HepG2 (cell line): ENCODE results near the gene PRKCD. TPM values are rescaled to one million over a fixed set of nuclear protein-coding genes. Genes with fewer than 3 reads are reported as not detected.

ENCODE experiments used
- ATAC-seq: fragments of 200-7000 bp; cut with Tn5 transposase; 3 replicates; pipeline ENCODE4 v1.9.1; 2020; ENCODE audit warnings: mild to moderate bottlenecking, moderate library complexity
- BruUV-seq: library from RNA; stranded (reverse); fragments of 400-500 nt; replicated peaks from 2 replicates; lab custom pipeline; 2021; lab: Mats Ljungman, UMichigan
- CTCF ChIA-PET: fragments of 300-600 bp; formaldehyde crosslinking; extraction: SDS; loops from one replicate; lab custom pipeline; 2021; ENCODE audit warnings: low total read pairs, inconsistent platforms, low intra/inter-chr PET ratio; lab: Yijun Ruan, JAX
- POLR2A ChIA-PET: fragments of 350-600 bp; sonication (Branson Sonifier 250); formaldehyde crosslinking; loops from one replicate; lab custom pipeline; 2020; ENCODE audit warnings: antibody characterized with exemption, inconsistent platforms; lab: Yijun Ruan, JAX
- DNase-seq: peaks from one replicate; pipeline ENCODE4 v3.0.0-alpha.2; 2015; ENCODE audit warnings: low spot score
- FAIRE-seq: peaks from 3 replicates; lab custom pipeline; 2011; peaks lifted over from hg19 to GRCh38; lab: Jason Lieb, UNC
- H2AFZ ChIP-seq: one replicate; pipeline ENCODE4 v1.6.1; 2011; ENCODE audit warnings: low read length, inconsistent platforms
- H3K27ac ChIP-seq: fragments of 300-600 bp; 3 replicates; pipeline ENCODE4 v1.8.0; 2011; ENCODE audit warnings: mixed run types, mild to moderate bottlenecking, mixed read lengths, low read length, inconsistent platforms; ENCODE audit not compliant: insufficient read depth; ENCODE audit errors: extremely low read length
- H3K27me3 ChIP-seq, 2 experiments: fragments of 200-600 bp in 1 of 2; 2 replicates in 1 of 2; 3 replicates in 1 of 2; pipeline versions ENCODE4 v1.6.0 to v1.8.0; 2011; ENCODE audit warnings: low read length in 2 of 2, mild to moderate bottlenecking in 2 of 2, moderate library complexity in 2 of 2, inconsistent platforms in 1 of 2; ENCODE audit not compliant: insufficient read depth in 2 of 2, control insufficient read depth in 1 of 2
- H3K36me3 ChIP-seq, 2 experiments: fragments of 200-600 bp in 1 of 2; replicated peaks in 1 of 2; 2 replicates in 1 of 2; 3 replicates in 1 of 2; pipeline versions ENCODE4 v1.5.1 to v1.8.0; 2011; ENCODE audit warnings: low read length in 2 of 2, inconsistent platforms in 1 of 2; ENCODE audit not compliant: insufficient read depth in 2 of 2, control insufficient read depth in 1 of 2
- H3K4me1 ChIP-seq: 2 replicates; pipeline ENCODE4 v1.5.1; 2012; ENCODE audit warnings: low read length, inconsistent platforms; ENCODE audit not compliant: insufficient read depth
- H3K4me2 ChIP-seq: 2 replicates; pipeline ENCODE4 v1.6.0; 2011; ENCODE audit warnings: low read depth, low read length, inconsistent platforms
- H3K4me3 ChIP-seq, 3 experiments: fragments of 200-600 bp in 1 of 3; sonication (generic), shearing (Covaris generic) in 1 of 3; replicated peaks in 1 of 3; 2 replicates each; pipeline ENCODE4 v1.5.1; 2011 to 2016; ENCODE audit warnings: low read length in 3 of 3, inconsistent platforms in 2 of 3, low read depth in 2 of 3, mild to moderate bottlenecking in 2 of 3, control low read depth in 1 of 3, mixed read lengths in 1 of 3; ENCODE audit not compliant: insufficient read depth in 1 of 3
- H3K79me2 ChIP-seq: one replicate; pipeline ENCODE4 v1.6.1; 2011; ENCODE audit warnings: low read length, inconsistent platforms; ENCODE audit not compliant: insufficient read depth
- H3K9ac ChIP-seq: 2 replicates; pipeline ENCODE4 v1.6.0; 2011; ENCODE audit warnings: mild to moderate bottlenecking, low read depth, low read length, inconsistent platforms; ENCODE audit not compliant: insufficient read depth
- H3K9me3 ChIP-seq: 2 replicates; pipeline ENCODE4 v1.5.1; 2012; ENCODE audit warnings: mild to moderate bottlenecking, low read length
- H4K20me1 ChIP-seq: 2 replicates; pipeline ENCODE4 v1.6.0; 2011; ENCODE audit warnings: inconsistent platforms, mild to moderate bottlenecking, low read length, moderate library complexity; ENCODE audit not compliant: insufficient read depth
- AGO2 ChIP-seq: fragments of 200-400 bp; formaldehyde crosslinking; optimal IDR thresholded peaks from 2 replicates; pipeline ENCODE3; 2017; ENCODE audit warnings: mild to moderate bottlenecking, low read depth, low read length, moderate library complexity
- CENPX ChIP-seq: sonication (generic); formaldehyde crosslinking; IDR thresholded peaks from 2 replicates; pipeline ENCODE4 v1.9.0; 2021; ENCODE audit warnings: mild to moderate bottlenecking, missing genetic modification reagents, moderate library complexity
- ELF3 ChIP-seq: IDR thresholded peaks from 2 replicates; pipeline ENCODE4 v1.6.1; 2016; ENCODE audit warnings: missing genetic modification reagents, missing compliant biosample characterization
- ESRRA ChIP-seq: sonication (generic); formaldehyde crosslinking; IDR thresholded peaks from 2 replicates; pipeline ENCODE4 v1.5.1; 2020; ENCODE audit warnings: mild to moderate bottlenecking, low read depth, missing genetic modification reagents
- EZH2 ChIP-seq: conservative IDR thresholded peaks from 2 replicates; pipeline ENCODE4 v1.6.1; 2012; ENCODE audit warnings: mild to moderate bottlenecking, low read depth, low read length, moderate library complexity
- GLMP ChIP-seq: sonication (generic); formaldehyde crosslinking; IDR thresholded peaks from 2 replicates; pipeline ENCODE4 v1.9.0; 2021; ENCODE audit warnings: missing genetic modification reagents, mild to moderate bottlenecking, borderline replicate concordance
- GRHL1 ChIP-seq: sonication (generic); formaldehyde crosslinking; conservative IDR thresholded peaks from 2 replicates; pipeline ENCODE4 v1.8.0; 2022; ENCODE audit warnings: missing genetic modification reagents
- HDAC1 ChIP-seq: sonication (generic); formaldehyde crosslinking; IDR thresholded peaks from 2 replicates; pipeline ENCODE4 v1.5.1; 2020; ENCODE audit warnings: mild to moderate bottlenecking, missing genetic modification reagents
- IKZF1 ChIP-seq: fragments of 450-650 bp; IDR thresholded peaks from 2 replicates; pipeline ENCODE4 v1.7.1; 2016
- KMT2A ChIP-seq: sonication (generic); formaldehyde crosslinking; IDR thresholded peaks from 2 replicates; pipeline ENCODE4 v1.4.0; 2020; ENCODE audit warnings: missing genetic modification reagents
- MTF2 ChIP-seq: sonication (generic); formaldehyde crosslinking; IDR thresholded peaks from 2 replicates; pipeline ENCODE4 v1.5.0; 2020; ENCODE audit warnings: missing genetic modification reagents, borderline replicate concordance
- PAF1 ChIP-seq: IDR thresholded peaks from 2 replicates; pipeline ENCODE4 v1.6.1; 2016; ENCODE audit warnings: missing genetic modification reagents, missing compliant biosample characterization
- PHF20 ChIP-seq: sonication (generic); formaldehyde crosslinking; IDR thresholded peaks from 2 replicates; pipeline ENCODE4 v1.5.0; 2020; ENCODE audit warnings: mild to moderate bottlenecking, missing genetic modification reagents
- PITX1 ChIP-seq: sonication (generic); formaldehyde crosslinking; IDR thresholded peaks from 2 replicates; pipeline ENCODE4 v1.5.1; 2020; ENCODE audit warnings: mild to moderate bottlenecking, missing genetic modification reagents
- SNAI1 ChIP-seq: sonication (generic); formaldehyde crosslinking; IDR thresholded peaks from 2 replicates; pipeline ENCODE4 v1.5.0; 2020; ENCODE audit warnings: mild to moderate bottlenecking, missing genetic modification reagents, borderline replicate concordance
- ZFX ChIP-seq: sonication (generic); formaldehyde crosslinking; IDR thresholded peaks from 2 replicates; pipeline ENCODE4 v1.4.0; 2020; ENCODE audit warnings: mild to moderate bottlenecking, low read depth, missing genetic modification reagents, moderate library complexity
- ZKSCAN1 ChIP-seq: fragments of 150-350 bp; IDR thresholded peaks from 2 replicates; pipeline ENCODE4 v1.6.1; 2014; ENCODE audit warnings: low read length
- ZNF30 ChIP-seq: sonication (generic); formaldehyde crosslinking; IDR thresholded peaks from 2 replicates; pipeline ENCODE4 v1.5.0; 2020; ENCODE audit warnings: mild to moderate bottlenecking, missing genetic modification reagents
- ZNF33A ChIP-seq: sonication (generic); formaldehyde crosslinking; IDR thresholded peaks from 2 replicates; pipeline ENCODE4 v1.5.1; 2020; ENCODE audit warnings: missing genetic modification reagents, mild to moderate bottlenecking, moderate library complexity, borderline replicate concordance
- ZNF34 ChIP-seq: sonication (generic); formaldehyde crosslinking; IDR thresholded peaks from 2 replicates; pipeline ENCODE4 v1.4.0; 2020; ENCODE audit warnings: mild to moderate bottlenecking, missing genetic modification reagents, borderline replicate concordance
- ZNF432 ChIP-seq: sonication (generic); formaldehyde crosslinking; IDR thresholded peaks from 2 replicates; pipeline ENCODE4 v1.5.0; 2020; ENCODE audit warnings: missing genetic modification reagents, mild to moderate bottlenecking, borderline replicate concordance
- ZNF550 ChIP-seq: sonication (generic); formaldehyde crosslinking; IDR thresholded peaks from 2 replicates; pipeline ENCODE4 v1.4.0; 2020; ENCODE audit warnings: mild to moderate bottlenecking, missing genetic modification reagents, borderline replicate concordance
- ZNF672 ChIP-seq: sonication (generic); formaldehyde crosslinking; IDR thresholded peaks from 2 replicates; pipeline ENCODE4 v1.8.1; 2022; ENCODE audit warnings: missing genetic modification reagents
- ZSCAN31 ChIP-seq: sonication (generic); formaldehyde crosslinking; IDR thresholded peaks from 2 replicates; pipeline ENCODE4 v1.5.0; 2020; ENCODE audit warnings: low read depth, mild to moderate bottlenecking, missing genetic modification reagents
- WGBS: methylation state at CpG from one replicate; pipeline ENCODE4 v1.1.6; 2017; ENCODE audit warnings: low lambda C conversion rate; 5-methylcytosine and 5-hydroxymethylcytosine counted together
- in situ Hi-C: cut with HindIII; loops from 2 replicates; pipeline ENCODE4 v1.10.0; 2017; ENCODE audit warnings: low pct_unique_long_range_greater_than_20kb; ENCODE audit not compliant: extremely low pct_ligation_motif_present
- intact Hi-C: fragments of 100-400 bp; cut with micrococcal nuclease; formaldehyde crosslinking; loops from one replicate; pipeline ENCODE4 v1.10.0; 2022; ENCODE audit not compliant: unreplicated experiment
- polyA plus RNA-seq, 8 experiments: library from polyadenylated mRNA; depleted of rRNA in 3 of 8; stranded (reverse) in 7 of 8; unstranded in 1 of 8; fragments of >200 nt; fragmentation: Illumina TruSeq in 4 of 8; extraction: Trizol in 4 of 8; gene quantifications; 2 replicates each; pipeline versions ENCODE4 v1.2.1 to v1.2.3, GENCODE V29; 2011 to 2016; ENCODE audit warnings: low read depth in 4 of 8, missing spikeins in 1 of 8, mixed read lengths in 1 of 8; ENCODE audit not compliant: insufficient read depth in 1 of 8
- total RNA-seq, 5 experiments: library from RNA; depleted of rRNA; stranded (reverse); fragments of >200 nt; fragmentation: Illumina TruSeq; extraction: Trizol; gene quantifications; 2 replicates each; pipeline ENCODE4 v1.2.3, GENCODE V29; 2016; ENCODE audit warnings: low read depth in 1 of 5
- TF ChIP-seq, protein P1 (sequence below): sonication (generic); formaldehyde crosslinking; IDR thresholded peaks from 2 replicates; pipeline ENCODE4 v1.5.0; 2020; ENCODE audit warnings: mild to moderate bottlenecking, low read depth, missing genetic modification reagents, borderline replicate concordance

PRKCD gene
- total and polyA plus RNA-seq, 2 of the 13 experiments (the other 11 are each of a cell fraction or from before 2014, with no cell fraction given), result 1.6 to 40.7 TPM

GRCh38 chr3:53217175-53217574 is 56.2 kb downstream of the PRKCD start (continued):
- TF ChIP-seq EZH2, result no peak
- no peak for TF ChIP-seq ZNF432 (CRISPR knock-in tag)
- no peak for TF ChIP-seq ZNF34 (CRISPR knock-in tag)
- no peak for TF ChIP-seq ELF3
- no peak for TF ChIP-seq GRHL1 (CRISPR knock-in tag)
- TF ChIP-seq GLMP (CRISPR knock-in tag), result no peak
- no peak for TF ChIP-seq HDAC1 (CRISPR knock-in tag)
- TF ChIP-seq PHF20 (CRISPR knock-in tag), result no peak
- no peak for TF ChIP-seq SNAI1
- TF ChIP-seq ZNF33A, result no peak
- no peak for TF ChIP-seq IKZF1

GRCh38 chr3:53218131-53218530 is 57.1 kb downstream of the PRKCD start:
- 41% methylated on average over 2 of the region's 2 CpGs for WGBS
- in situ Hi-C loops (no loop called here), intact Hi-C loops (no loop called here)
- H3K9ac ChIP-seq, result no peak overlapping the region
- no peaks in the 10 kb centered on the region for H3K36me3 ChIP-seq
- no peaks in the 10 kb centered on the region for H3K79me2 ChIP-seq
- no peak for ATAC-seq
- CTCF ChIA-PET, result no interaction called here
- H3K4me2 ChIP-seq, result no peak overlapping the region
- no peaks in the 10 kb centered on the region for H4K20me1 ChIP-seq
- peaks cover 26% of the 10 kb centered on the region for H3K4me1 ChIP-seq
- FAIRE-seq, result no peak
- H3K27me3 ChIP-seq, result no peaks in the 10 kb centered on the region
- POLR2A ChIA-PET, result no interaction called here
- no peak overlapping the region for H3K4me3 ChIP-seq
- BruUV-seq, result no TSS peak
- DNase-seq, result no peak
- H3K27ac ChIP-seq, result no peak overlapping the region
- H2AFZ ChIP-seq, result no peak overlapping the region
- H3K9me3 ChIP-seq, result no peaks in the 10 kb centered on the region
- no peak for TF ChIP-seq ZFX
- TF ChIP-seq, protein P1, sequence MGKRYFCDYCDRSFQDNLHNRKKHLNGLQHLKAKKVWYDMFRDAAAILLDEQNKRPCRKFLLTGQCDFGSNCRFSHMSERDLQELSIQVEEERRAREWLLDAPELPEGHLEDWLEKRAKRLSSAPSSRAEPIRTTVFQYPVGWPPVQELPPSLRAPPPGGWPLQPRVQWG, result no peak
- TF ChIP-seq CENPX (CRISPR knock-in tag), result no peak
- TF ChIP-seq KMT2A (CRISPR knock-in tag), result no peak
- no peak for TF ChIP-seq AGO2
- no peak for TF ChIP-seq ZNF550 (CRISPR knock-in tag)
- no peak for TF ChIP-seq PAF1 (CRISPR knock-in tag)
- TF ChIP-seq ZSCAN31 (CRISPR knock-in tag), result no peak
- TF ChIP-seq ZNF672 (CRISPR knock-in tag), result no peak
- no peak for TF ChIP-seq ZKSCAN1
- TF ChIP-seq MTF2 (CRISPR knock-in tag), result no peak
- TF ChIP-seq ZNF30, result no peak
- TF ChIP-seq PITX1 (CRISPR knock-in tag), result no peak
- no peak for TF ChIP-seq ESRRA
